ENCODE measurements around the gene ARRB1.
"Not testable (repeated sequence)": the region's sequence is repeated elsewhere in the genome, so short reads cannot be mapped to it uniquely, and the experiment has no call there.

The ARRB1 gene

DNA sequence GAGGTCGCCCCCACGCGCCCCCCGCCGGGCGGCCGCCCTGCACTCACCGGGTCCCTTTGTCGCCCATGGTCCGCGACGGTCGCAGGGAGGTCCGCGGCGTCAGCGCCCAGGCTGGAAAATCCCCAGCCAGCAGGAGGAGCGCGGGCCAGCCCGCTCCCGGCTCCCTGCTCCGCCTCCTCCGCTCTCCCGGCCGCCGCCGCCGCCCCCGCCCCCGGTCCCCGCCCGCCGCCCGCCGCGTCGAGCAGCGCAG lies at the start of gene ARRB1:
ARRB1 (minus strand) TSS at position 121 of the 250 bp plus-strand sequence; CDS start at position 67, 54 bp downstream.
- no peak for DNase-seq (ENCODE audit: low read depth in 2 of 2)

DNA sequence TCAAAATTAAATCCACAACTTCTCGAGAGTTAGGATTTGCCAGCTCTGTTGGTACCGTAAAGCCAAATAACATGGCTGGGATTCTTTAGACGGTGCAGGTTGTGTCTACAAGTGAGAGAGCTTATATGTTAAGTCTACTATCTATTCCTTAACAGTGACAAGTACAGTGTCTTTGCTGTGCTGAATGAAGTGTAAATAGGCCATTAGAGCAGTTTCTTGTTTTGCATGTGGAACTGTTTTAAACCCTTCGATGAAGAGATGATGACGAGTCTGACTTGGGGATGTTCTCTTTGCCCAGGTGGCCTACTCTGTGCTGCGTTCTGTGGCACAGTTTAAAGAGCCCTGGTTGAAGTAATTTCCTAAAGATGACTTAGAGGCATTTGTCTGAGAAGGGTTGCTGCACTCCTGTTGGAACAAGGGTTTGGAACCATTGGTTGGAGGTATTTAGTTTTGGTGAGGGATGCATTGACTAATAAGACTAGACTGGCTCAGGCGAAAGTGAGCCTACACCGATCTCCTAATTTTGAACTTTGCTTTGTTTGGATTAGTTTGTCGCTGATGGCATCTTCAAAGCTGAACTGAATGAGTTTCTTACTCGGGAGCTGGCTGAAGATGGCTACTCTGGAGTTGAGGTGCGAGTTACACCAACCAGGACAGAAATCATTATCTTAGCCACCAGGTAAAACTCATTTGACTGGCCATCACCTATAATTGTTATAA lies 48.8 kb upstream of the ARRB1 start:
- no peak for DNase-seq (ENCODE audit: low read depth in 2 of 2)

GRCh38 chr11:75399344-75400145 lies 48.1 kb upstream of the ARRB1 start, which contains the start of gene RPS3:
TSS of gene RPS3 (plus strand) at chr11:75399518. CDS start at chr11:75399548, 30 bp downstream.
- DNase-seq (ENCODE audit: low read depth in 2 of 2), result peak; percentile 79 to 80

DNA sequence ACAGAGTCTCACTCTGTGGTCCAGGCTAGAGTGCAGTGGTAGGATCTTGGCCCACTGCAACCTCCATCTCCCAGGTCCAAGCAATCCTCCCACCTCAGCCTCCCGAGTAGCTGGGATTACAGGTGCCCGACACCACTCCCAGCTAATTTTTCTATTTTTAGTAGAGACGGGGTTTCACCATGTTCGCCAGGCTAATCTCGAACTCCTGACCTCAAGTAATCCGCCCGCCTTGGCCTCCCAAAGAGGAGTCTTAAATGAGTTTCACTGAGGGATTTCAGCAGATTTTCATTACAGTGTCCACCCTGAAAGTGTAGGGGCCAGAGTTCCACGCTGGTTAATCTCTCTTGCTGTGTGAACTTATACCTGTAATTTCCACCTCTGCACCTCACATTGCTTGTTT lies 47.4 kb upstream of the ARRB1 start:
- no peak for DNase-seq (ENCODE audit: low read depth in 2 of 2)

DNA sequence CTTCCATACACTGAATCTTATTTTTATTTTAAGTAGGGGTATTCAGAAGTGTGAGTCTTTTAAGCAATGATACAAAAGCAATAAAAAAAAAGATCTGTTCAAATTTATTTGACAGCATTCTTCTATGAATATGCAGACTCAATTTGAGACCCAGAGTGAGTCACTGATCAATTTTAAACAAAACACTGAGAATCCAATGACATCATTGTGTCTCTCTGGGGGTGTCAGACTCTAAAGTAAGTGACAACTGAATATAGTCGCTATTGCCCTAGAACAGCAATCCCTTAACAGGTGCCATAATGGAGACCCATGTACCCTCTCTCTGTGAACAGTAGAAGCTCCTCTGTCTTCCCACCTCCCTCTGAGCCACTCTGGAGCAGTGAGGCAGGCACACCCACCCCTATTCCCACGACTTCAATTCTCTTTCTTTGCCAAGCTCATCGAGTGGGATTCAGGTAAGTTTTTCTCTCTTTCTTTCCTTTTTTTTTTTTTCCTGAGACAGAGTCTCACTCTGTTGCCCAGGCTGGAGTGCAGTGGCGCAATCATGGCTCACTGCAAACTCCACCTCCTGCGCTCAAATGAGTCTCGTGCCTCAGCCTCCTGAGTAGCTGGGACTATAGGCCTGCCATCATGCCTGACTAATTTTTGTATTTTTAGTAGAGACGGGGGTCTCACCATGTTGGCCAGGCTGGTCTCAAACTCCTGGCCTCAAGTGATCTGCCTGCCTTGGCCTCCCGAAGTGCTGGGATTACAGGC lies 42.8 kb upstream of the ARRB1 start:
- no peak for DNase-seq (ENCODE audit: low read depth in 2 of 2)

DNA sequence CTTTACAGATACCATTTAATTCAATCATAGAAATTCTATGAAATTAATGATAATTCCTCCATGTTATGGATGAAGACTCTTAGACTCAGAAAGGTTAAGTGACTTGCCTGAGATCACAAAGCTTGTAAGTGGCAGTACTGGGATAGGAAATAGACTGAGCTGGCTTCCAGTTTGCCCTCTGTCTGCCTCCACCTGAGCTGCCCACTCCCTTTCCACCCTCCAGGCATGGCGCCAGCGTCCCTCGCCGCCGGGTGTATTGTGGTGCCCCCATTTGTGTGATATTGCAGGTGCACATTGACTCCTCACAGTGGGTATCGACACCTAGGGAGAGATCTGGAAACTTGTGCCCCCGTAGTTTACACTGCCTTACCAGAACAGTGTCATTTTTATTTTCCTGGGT lies 38.5 kb upstream of the ARRB1 start:
- no peak for DNase-seq (ENCODE audit: low read depth in 2 of 2)

DNA sequence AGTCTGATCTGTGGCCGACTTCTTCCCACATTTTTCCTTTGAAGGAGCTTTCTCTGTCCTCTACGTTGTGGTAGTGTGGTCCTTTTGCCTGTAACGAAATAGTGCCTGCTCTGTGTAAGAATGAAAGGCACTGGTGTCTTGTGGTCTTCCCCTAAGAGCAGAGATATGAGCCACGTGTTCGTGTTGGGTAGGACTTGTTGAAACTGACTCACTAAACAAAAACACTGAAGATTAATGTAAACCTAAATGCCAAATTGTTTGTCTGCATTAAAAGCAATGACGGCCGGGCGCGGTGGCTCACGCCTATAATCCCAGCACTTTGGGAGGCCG lies 37.8 kb upstream of the ARRB1 start:
- no peak for DNase-seq (ENCODE audit: low read depth in 2 of 2)

DNA sequence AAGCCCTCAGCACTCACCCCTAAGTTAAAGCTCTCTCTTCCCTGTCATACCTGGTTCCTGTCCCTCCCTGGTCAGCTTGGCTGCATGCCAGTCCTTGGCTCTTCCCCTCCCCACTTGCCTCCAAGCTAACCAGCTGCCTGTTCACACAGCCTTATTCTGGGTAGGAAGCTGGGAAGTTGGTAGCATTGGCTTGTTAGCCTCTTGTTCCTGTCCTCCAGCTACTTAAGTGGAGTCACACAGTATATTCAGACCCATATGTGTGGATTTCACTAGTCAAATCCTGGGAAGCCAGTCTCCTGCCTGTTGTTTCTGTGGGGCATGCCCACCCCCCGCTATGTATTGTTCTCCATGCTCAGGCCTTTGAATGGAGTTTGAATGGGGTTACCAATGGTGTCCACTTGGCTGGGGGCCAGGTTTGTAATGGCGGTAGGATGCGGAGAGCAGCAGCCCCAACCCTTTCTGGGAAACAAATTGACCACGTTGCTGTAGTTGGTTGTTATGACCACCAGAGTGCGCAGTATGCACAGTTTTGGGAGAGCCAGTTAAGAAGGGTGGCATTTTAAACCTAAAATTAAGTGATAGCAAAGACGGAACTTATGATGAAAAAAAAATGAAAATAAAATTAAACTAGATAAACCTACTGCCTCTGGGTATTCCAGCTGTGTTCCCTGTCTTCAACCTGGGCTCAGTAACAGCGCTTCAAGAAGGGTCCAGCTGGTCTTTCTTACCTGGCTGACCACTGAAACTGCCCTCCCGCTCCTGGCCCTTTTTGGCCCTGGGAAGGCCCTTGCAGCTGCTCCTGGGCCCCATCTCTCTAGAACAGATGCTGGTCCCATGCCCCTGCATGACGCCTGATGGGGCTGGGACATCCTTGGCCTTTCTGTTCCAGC lies 37.2 kb upstream of the ARRB1 start:
- peak; percentile 50 to 55 for DNase-seq (ENCODE audit: low read depth in 2 of 2)

GRCh38 chr11:75387736-75388294 lies 36.4 kb upstream of the ARRB1 start:
- DNase-seq (ENCODE audit: low read depth in 2 of 2), result no peak

DNA sequence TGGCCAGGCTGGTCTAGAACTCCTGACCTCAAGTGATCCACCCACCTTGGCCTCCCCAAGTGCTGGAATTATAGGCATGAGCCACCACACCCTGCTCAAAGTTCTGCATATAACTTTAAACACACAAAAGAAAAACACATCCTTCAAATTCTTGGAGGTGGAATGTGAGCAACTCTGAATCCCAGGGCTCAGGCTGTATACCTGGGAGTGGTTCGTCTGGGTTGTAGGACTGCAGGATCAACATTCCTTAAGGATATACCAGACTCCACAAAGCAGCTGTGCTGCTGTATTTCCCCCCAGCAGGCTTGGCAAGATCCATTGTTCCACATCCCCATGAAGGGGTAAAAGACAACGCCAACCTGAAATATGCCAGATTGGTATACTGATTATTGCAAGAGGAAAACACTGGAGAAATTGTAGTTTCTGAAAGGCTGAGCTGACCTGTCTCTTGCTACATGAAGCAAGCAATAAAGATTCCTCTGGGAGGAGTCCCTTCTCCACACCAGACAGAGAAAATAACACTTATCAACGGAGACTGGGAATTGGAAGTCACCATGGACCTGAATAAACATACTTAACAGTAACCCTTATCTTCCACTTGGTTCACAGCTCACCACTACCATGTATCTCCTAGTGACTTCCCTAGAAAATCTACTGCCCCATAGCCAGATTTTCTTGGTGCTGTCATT lies 35.6 kb upstream of the ARRB1 start:
- no peak for DNase-seq (ENCODE audit: low read depth in 2 of 2)

DNA sequence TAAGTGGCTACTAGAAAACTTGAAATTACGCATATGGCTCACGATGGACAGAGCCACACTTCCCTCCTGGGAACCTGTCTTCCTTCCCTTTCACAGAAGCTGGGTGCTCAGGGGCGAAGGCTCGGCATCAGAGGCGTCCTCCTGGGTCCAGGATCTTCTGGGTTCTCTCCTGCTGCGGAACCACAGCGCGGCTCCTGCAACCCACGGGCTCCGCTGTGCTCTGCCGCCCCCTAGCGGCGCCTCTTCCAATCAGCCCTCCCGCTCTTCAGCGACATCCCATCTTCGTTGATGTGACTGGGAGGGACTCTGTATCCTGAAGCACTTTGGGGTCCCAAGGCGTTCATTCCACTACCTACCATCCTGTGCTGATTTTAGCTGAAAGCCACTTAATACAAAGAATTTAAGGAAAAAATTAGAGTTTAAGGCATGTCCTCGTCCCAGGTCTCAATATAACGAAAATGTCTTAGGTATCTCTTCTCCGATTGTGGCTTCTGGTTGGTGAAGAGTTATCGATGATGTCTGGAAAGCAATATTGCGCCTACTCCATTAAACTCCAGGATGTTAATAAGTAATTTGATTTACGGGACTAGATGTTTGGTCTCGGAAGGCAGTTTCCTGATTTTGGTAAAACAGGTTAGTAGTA lies 33.1 kb upstream of the ARRB1 start:
- peak; percentile 49 to 67 for DNase-seq (ENCODE audit: low read depth in 2 of 2)

- no peak for DNase-seq (ENCODE audit: low read depth in 2 of 2)
Observed at GRCh38 chr11:75383246-75383645, 31.8 kb upstream of the ARRB1 start.

DNA sequence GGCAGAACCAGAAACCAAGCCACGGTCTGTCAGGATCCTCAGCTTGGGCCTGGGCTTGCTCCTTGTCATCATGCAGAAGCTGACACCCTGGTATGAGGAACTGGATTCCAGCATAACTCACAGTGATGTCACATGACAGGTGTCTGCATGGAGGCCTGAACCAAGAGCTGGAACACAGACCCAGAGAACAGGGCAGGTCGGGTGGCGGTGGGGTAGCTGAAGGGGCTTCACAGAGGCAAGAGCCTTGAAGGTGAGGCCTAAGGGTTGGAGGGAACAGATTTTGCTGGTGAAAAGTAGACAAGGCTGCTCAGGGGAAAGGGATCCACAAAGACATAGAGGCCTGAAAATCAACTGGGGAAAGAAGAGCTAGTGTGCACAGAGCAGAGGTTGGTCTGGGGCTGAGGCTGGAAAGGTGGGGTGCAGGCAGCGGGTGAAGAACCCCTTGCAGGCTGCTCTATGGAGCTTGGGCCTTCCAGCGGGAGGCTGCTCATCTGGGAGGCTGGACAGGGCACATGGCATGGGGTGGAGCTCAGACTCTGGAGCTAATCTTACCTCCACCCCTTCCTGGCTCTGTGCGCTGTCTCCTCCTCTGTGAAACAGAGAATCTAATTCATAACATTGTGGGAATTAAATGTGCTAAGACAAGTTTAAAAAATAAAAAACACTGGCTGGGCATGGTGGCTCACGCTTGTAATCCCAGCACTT lies 29.4 kb upstream of the ARRB1 start:
- DNase-seq (ENCODE audit: low read depth in 2 of 2), result no peak

DNA sequence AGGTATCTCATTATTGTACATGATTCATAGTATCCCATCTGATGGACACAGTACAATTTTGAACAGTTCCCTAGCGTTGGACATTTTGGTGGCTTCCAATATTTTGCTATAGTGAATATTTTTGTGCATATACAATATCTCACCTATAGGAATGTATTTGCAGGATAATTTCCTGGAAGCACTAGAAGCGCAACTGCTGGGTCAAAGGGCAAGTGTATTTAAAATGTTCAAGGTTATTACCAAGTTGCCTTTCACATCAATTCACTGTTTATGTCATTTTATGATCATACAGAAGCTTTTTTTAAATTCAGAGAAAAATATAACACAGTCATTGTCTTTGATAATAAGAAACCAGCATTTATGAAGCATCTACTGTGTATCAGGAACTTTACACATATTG lies 28.8 kb upstream of the ARRB1 start:
- DNase-seq (ENCODE audit: low read depth in 2 of 2), result no peak

DNA sequence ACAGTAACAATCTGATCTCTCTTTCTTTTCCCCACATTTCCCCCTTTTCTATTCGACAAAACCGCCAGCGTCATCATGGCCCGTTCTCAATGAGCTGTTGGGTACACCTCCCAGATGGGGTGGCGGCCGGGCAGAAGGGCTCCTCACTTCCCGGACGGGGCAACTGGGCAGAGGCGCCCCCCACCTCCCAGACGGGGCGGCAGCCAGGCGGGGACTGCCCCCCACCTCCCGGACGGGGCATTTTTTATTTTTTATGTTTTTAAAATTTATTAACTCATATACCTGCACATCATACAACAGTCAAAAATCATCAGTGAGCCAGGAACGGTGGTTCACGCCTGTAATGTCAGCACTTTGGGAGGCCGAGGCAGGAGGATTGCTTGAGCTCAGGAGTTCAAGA lies 27.3 kb upstream of the ARRB1 start:
- DNase-seq (ENCODE audit: low read depth in 2 of 2), result not testable (repeated sequence)

GRCh38 chr11:75376175-75376574 lies 24.7 kb upstream of the ARRB1 start:
- DNase-seq (ENCODE audit: low read depth in 2 of 2), result no peak

GRCh38 chr11:75375626-75376025 lies 24.2 kb upstream of the ARRB1 start:
- DNase-seq (ENCODE audit: low read depth in 2 of 2), result no peak

DNA sequence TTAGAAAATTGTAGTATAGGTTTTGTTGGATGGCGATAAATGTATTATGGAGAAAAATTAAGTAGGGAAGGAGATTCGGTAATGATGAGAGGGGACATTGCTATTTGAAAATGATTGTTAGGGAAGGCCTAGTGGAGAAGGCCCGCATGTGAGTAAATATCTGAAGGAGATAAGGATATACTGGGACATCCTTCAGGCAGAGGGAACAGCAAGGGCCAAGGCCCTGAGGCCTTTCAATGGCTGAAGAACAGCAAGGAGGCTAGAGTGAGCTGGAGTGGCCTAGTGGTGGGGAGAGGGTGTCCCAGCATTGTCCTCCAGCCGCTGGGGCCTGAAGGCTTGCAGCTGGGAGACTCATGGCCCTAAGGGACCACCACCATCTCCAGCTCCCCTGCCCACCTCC lies 23.2 kb upstream of the ARRB1 start:
- no peak for DNase-seq (ENCODE audit: low read depth in 2 of 2)

DNA sequence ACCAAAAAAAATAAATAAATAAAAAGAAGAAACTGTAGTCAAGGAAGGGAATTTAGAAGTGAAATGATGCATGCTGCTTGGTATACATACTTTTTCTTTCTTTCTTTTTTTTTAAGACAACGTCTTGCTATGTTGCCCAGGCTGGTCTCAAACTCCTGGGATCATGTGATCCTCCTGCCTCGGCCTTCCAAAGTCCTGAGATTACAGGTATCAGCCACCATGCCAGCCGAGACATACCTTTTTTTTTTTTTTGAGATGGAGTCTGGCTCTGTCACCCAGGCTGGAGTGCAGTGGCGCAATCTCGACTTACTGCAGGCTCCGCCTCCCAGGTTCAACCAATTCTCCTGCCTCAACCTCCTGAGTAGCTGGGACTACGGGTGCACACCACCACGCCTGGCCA lies 21.7 kb upstream of the ARRB1 start:
- no peak for DNase-seq (ENCODE audit: low read depth in 2 of 2)

Data from stimulated activated CD4-positive, alpha-beta T cell treated with anti-CD3 and anti-CD28 coated beads, Interleukin-12 subunit alpha, Interleukin-12 subunit beta, amount 100 ng/mL, for 24 hours (primary cell).